ENCODE results near the gene ELL2.
"Not testable (repeated sequence)": the region's sequence is repeated elsewhere in the genome, so short reads cannot be mapped to it uniquely, and the experiment has no call there.

ELL2 gene

DNA sequence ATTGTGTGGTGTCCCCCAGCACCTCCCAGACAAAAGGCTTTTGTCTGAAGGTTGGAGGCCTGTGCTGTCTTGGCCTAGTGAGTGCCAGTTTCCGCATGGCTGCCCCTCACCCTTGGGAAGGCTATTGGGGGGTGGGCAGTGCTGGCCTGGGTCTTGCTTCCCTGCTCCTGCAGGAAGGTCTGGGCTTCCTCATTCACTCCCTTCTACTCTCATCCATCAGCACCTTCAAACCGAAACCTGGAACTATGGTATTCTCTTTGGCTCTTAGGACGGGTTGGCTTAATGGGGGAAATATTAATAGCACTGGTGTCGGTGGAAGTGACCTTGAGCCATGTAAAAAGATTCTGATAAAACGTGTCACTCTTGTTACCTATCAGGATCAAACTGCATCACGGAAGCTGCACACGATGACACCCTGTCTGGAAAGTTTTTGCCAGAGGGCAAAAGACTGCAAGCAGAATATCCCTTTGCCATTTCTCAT, 105.1 kb downstream of the ELL2 start:
- no peak for DNase-seq

DNA sequence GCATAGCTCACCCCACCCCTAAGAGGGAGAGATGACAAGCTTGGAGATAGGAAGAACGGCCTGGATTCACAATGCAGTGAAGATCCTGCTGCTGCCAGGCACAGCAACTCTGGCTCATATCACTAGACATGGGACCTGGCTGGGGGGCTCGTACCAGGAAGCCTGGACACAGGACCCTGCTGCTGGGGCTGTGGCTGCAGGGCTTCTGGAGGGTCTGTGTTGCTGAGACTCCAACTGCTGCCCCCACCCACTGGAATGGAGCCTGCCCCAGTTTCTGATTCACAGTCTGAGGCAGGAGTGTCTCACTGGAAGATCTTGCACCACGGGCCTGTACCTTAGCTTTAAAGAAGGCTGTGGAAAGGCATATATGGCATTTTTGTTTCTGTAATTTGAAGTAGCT, 108.2 kb downstream of the ELL2 start:
- DNase-seq: no peak

DNA sequence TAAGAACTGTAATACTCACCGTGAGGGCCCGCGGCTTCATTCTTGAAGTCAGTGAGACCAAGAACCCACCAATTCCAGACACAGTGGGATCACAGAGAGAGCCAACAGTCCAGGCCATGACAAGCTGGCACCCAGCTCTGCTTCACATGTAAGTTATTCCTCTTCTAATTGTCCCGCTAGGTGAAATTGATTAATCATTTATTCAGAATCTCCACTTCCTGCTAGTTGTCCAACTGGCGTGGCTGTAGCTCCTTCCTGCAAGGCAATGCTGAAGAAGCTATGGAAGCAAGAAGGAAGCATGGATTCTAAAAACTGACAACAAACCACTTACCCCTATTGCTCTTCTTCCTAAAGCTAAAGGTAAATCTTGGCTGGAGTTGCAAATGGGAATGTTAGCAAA, 109.1 kb downstream of the ELL2 start:
- no peak for DNase-seq

GRCh38 chr5:95851141-95851540, 110.5 kb downstream of the ELL2 start:
- not testable (repeated sequence) for DNase-seq

- no peak for DNase-seq
These were observed 111.2 kb downstream of the ELL2 start for GRCh38 chr5:95850391-95850894.

- peak; percentile 68 for DNase-seq
These were observed 113.0 kb downstream of the ELL2 start for GRCh38 chr5:95848701-95849100.

DNA sequence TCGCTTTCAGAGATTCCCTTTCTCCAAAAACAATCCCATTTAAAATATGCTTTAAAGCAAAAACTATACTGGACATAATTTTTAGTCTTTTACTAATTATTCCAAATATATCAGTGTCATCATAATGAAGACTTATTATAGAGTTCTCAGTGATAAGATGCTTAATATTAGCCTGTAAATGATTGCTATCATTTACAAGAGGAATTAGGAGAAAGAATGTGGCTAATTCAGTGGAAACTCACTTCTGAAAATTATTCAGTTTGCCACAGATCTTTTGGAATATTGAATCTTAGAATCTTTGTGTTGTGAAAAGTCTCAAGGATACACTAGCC, 114.4 kb downstream of the ELL2 start:
- no peak for DNase-seq

GRCh38 chr5:95846554-95847260, 114.9 kb downstream of the ELL2 start:
- peak; percentile 67 for DNase-seq

GRCh38 chr5:95845391-95845790, 116.3 kb downstream of the ELL2 start:
- no peak for DNase-seq

GRCh38 chr5:95843733-95844223, 117.9 kb downstream of the ELL2 start:
- no peak for DNase-seq

- peak; percentile 42 for DNase-seq
These were observed 118.7 kb downstream of the ELL2 start for GRCh38 chr5:95842854-95843544.

GRCh38 chr5:95841914-95842812, 119.5 kb downstream of the ELL2 start:
- DNase-seq: peak; percentile 34

DNA sequence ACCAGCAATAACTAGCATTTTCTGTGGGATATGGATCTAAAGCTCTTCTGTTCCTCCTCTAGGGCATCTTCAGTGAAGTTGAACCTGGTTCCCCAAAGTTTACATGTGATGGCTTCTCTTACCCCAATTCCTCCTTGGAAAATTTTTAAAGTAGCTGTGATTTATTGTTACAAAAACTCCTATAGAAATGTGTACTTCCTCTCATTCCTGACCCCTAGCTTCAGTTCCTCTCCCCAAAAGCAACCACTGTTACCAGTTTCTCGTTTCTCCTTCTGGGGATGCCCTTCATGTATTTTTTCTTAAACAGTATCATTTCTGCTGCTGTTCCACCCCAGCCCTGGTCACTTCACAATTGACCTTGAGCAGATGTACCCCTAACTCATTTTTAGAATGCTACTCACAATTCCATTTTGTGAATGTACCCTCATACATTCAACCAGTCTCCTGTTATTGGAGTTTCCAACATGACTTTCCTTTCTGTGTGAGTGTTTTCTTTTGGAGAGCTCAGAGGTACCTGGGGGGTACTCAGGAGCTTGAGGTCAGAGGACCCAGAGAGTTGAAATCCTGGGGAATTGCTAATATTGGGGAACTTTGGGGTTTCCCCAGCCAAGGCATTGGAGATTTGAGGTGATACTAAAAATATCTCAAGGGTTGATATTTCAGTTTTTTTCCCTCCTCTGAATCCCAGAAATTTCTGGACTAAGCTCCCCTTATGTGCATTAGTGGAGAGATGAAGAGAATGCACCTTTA, 120.5 kb downstream of the ELL2 start:
- DNase-seq: no peak

GRCh38 chr5:95839658-95840057, 122.0 kb downstream of the ELL2 start:
- DNase-seq: no peak

DNA sequence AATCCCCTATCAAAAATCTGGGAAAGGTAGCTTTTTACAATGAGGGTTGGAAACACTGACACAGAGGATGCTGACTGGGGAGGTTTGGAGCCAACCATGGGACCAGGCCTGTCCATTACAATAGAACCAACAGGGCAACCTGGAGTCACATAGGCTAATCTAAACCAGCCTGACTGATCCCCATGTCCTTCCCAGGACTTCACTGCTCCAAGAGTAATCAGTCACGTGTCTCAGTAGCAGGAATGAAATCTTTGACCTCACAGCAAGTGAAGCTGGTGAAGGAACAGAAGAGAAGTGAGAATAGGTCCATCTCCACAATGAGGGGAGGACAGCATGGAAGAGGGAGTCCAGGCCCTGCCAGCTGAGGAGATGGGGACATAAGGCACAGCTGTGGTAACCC, 123.1 kb downstream of the ELL2 start:
- no peak for DNase-seq

DNA sequence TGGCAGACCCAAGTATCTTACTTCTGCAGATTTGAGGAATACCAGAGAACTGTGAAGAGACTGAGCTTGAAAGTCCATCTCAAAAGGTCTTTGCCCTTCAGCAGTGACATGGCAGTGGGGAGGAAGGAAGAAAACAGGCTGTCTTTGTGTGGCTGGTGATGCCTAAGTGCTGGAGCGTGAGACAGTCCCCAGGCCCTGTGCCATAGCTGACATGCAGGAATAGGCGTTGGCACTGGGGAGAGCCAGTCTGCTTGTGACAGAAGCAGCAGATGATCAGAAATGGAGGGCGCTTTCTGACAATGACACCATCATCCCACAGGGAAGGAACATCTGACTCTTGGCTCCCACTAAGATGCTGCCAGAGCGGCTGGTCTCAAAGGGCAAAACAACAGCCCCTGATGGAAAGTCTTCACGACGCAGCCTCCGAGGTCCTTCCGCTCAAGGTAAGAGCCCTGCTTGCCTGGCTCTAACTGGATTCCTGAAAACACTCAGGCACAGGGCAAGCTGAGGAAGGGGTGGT, 123.6 kb downstream of the ELL2 start:
- DNase-seq: no peak

- DNase-seq: no peak
These were observed 124.2 kb downstream of the ELL2 start for GRCh38 chr5:95837492-95837891.

DNA sequence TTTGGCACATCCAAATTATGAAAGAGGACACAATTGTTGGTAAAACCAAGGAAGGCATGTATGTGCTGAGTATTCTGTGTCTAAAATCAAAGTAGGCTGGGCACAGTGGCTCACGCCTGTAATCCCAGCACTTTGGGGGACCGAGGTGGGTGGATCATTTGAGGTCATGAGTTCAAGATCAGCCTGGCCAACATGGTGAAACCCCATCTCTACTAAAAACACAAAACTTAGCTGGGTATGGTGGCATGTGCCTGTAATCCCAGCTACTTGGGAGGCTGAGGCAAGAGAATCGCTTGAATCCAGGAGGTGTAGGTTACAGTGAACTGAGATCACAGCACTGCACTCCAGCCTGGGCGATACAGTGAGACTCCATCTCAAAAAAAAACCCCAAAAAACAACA, 124.7 kb downstream of the ELL2 start:
- not testable (repeated sequence) for DNase-seq

GRCh38 chr5:95836544-95836943, 125.1 kb downstream of the ELL2 start:
- no peak for DNase-seq

DNA sequence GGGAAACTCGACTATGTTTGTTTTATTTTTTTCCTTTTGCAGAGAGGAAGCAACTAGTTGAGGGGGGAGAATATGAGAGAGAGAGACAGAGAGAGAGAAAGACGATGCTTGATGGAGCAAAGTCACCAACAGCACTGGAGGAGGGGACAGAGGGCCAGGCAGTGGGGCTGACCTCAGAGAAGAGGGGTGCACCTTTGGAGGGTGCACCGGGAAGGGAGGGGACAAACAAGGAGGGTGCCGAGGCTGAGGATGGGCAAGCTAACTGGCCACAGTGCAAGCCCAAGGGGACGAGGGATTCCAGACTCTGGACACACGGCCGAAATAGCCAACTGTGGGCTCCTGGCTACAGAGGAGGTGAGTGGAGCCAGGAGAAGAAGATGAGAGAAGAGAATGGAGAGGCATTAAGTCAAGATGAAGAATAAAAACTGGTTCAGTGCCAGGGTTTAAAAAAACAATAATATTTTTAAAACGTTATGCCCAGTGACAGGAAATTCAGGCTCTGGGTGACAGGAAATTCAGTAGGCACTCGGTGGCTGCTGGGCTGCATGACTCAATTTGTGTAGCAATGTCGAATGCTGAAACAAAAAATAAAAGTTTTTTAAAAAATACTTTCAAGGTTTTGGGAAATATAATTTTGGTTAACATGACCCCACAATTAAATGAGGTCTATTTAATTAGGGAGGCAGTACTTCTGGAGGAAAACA, 125.8 kb downstream of the ELL2 start:
- DNase-seq: no peak
